Nucleus accumbens (tissue), 56 donors: ENCODE data around the gene ARSI.

Experiments
- DNase-seq, 56 donors: peaks; one replicate each; lab custom pipeline; 2025; lab: John Stamatoyannopoulos, UW

ARSI gene

GRCh38 chr5:150272531-150272930 lies 30.2 kb downstream of the ARSI start:
- DNase-seq, result peak in 20 of 56 donors; percentile 6 to 56 (median 30)

- no peak for DNase-seq
Measured at GRCh38 chr5:150271923-150272322, 30.8 kb downstream of the ARSI start.

- DNase-seq, result no peak
Measured at GRCh38 chr5:150271296-150271692, 31.4 kb downstream of the ARSI start.

- DNase-seq, result peak in 8 of 56 donors; percentile 16 to 46 (median 26)
Measured at GRCh38 chr5:150270541-150271295, 32.0 kb downstream of the ARSI start.

GRCh38 chr5:150266871-150267291 lies 35.8 kb downstream of the ARSI start:
- no peak for DNase-seq

GRCh38 chr5:150265870-150266383 lies 36.8 kb downstream of the ARSI start:
- no peak for DNase-seq

GRCh38 chr5:150264667-150265603 lies 37.8 kb downstream of the ARSI start:
- no peak for DNase-seq

GRCh38 chr5:150263801-150264621 lies 38.7 kb downstream of the ARSI start:
- DNase-seq, result peak in 8 of 56 donors; percentile 22 to 55 (median 31)

GRCh38 chr5:150263375-150263775 lies 39.3 kb downstream of the ARSI start:
- DNase-seq, result no peak

GRCh38 chr5:150262502-150262901 lies 40.2 kb downstream of the ARSI start:
- no peak for DNase-seq

GRCh38 chr5:150261231-150261630 lies 41.5 kb downstream of the ARSI start:
- DNase-seq, result no peak

- DNase-seq, result peak in 6 of 56 donors; percentile 11 to 40 (median 18)
Measured at GRCh38 chr5:150258130-150258529, 44.6 kb downstream of the ARSI start.

- DNase-seq, result no peak
Measured at GRCh38 chr5:150257424-150257823, 45.3 kb downstream of the ARSI start.

GRCh38 chr5:150256410-150257064 lies 46.2 kb downstream of the ARSI start:
- no peak for DNase-seq

GRCh38 chr5:150255659-150256409 lies 46.9 kb downstream of the ARSI start:
- peak in 3 of 56 donors; percentile 13 to 29 (median 24) for DNase-seq

- DNase-seq, result no peak
Measured at GRCh38 chr5:150254774-150255173, 47.9 kb downstream of the ARSI start.

GRCh38 chr5:150254363-150254762 lies 48.3 kb downstream of the ARSI start:
- DNase-seq, result no peak

GRCh38 chr5:150253416-150254208 lies 49.1 kb downstream of the ARSI start:
- no peak for DNase-seq
